Measurements from ENCODE around the gene KIF6.

GRCh38 chr6:39773782-39774181 is 48.6 kb upstream of the KIF6 start:
- TF ChIP-seq CTCF (IDR thresholded peaks at IDR 0.05; ENCODE audit: insufficient read depth, low read length) (no peak), POLR2AphosphoS5 (IDR thresholded peaks at IDR 0.05; ENCODE audit: low read depth) (no peak), SPI1 (IDR thresholded peaks at IDR 0.05; ENCODE audit: borderline replicate concordance, low read depth) (no peak)
